NCI-H2196 treated with DMSO at 0.1 percent for 48 hours (cell line): ENCODE measurements around the gene GSN.

Source experiments
- DNase-seq: peaks from one replicate; lab custom pipeline; 2025; ENCODE audit not compliant: unreplicated experiment; lab: John Stamatoyannopoulos, UW

GSN gene

DNA sequence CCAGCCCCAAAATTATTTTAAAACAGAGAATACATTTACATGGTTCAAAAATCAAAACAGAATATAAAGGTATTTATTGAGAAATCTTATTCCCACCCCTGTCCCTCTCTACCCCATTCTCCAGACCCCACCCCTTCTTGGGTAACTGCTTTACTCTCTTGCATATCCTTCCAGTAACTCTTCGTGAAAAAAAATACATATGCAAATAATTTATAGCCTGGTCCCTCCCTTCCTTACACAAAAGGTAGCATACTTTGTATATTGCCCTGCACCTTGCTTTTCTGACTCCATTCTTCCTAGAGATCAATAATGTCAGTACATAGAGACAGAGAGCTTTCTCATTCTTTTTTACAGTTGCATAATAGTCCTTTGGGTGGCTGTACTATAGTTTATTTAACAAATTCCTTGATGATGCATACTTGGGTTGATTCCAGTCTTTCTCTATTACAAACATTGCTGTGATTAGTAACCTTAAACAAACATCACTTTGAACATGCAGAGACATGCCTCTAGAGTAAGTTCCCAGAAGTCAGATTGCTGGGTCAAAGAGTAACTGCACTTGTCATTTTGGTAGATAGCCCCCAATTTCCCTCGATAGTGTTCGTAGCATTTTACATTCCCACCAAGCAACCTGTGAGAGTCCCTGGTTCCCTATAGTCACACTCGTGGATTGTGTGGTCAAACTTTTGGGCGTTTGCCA lies 54.2 kb downstream of the GSN start:
- DNase-seq = peak; percentile 27

DNA sequence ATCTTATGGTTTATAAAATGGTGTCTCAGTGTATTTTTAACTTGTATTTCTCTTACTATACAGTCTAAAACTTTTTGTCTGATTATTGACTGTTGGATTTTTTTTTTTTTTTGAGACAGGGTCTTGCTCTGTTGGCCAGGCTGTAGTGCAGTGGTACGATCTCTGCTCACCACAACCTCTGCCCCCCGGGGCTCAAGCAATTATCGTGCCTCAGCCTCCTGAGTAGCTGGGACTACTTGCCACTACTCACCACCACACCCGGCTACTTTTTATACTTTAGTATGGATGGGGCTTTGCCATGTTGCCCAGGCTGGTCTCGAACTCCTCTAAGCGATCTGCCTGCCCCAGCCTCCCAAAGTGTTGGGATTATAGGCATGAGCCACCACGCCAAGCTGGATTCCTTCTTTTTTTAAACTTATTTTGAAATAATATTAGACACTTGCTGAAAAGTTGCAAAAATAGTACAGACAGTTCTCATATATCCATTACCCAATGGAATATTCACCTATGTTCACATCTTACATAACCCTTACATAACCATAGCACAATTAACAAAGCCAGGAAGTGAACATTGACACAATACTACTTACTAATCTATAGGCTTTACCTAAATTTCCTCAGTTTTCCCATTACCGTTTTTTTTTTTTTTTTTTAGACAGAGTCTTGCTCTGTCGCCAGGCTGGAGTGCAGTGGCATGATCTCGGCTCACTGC lies 54.9 kb downstream of the GSN start:
- no peak for DNase-seq

DNA sequence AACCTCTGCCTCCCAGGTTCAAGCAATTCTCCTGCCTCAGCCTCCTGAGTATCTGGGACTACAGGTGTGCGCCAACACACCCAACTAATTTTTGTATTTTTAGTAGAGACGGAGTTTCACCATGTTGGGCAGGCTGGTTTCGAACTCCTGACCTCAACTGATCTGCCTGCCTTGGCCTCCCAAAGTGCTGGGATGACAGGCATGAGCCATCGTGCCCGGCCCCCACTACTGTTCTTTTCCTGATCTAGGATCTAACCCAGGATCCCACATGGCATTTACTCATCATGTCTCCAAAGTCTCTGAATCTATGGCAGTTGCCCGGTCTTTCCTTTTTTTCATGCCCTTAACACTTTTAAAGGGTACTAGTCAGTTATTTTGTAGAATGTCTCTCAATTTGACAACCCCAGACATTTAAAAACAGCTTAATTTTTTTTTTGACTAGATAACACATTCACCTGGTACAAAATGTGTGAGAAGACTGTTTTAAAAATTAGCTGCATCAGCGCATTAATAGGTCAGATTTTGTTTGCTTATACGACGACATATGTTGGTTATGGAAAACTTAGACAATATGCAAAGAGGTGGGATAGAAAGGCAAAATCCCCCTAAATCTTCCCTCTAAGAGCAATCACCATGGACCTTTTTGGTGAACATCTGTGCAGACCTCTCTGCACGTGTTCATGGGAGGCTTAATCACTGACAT lies 55.6 kb downstream of the GSN start:
- DNase-seq = no peak

DNA sequence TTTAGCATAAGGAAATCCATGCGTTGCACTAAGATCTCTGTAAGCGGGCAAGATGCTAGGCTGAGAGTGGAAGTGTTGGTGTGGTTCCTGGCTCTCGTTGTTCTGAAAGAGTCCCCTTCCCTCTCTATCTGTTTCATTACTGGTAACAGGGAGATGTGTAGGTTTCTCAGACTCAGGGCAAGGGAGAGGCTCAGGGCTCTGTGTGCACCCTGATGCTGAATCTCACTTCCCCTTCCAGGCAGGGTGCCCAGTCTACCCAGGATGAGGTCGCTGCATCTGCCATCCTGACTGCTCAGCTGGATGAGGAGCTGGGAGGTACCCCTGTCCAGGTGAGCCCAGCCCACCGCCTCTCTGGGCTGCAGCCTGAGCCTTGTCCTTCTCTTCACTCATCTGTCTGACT lies 56.4 kb downstream of the GSN start:
- peak; percentile 30 for DNase-seq

DNA sequence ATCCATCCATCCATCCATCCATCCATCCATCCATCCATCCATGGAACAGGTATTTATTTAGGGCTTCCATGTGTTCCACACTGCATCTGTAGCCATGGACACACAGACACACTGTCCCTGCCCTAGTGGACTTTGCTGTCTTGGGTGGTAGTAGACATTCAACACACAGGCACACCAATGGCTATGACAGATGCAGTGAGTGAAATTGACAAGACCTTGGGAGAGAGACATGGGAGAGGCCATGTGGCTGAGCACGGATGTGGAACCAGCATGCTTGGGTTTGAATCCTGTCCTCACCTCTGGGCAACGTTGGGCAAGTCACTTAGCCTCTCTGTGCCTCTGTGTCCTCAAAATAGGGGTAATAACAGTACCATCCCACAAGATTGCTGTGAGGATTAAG lies 56.8 kb downstream of the GSN start:
- DNase-seq = no peak

DNA sequence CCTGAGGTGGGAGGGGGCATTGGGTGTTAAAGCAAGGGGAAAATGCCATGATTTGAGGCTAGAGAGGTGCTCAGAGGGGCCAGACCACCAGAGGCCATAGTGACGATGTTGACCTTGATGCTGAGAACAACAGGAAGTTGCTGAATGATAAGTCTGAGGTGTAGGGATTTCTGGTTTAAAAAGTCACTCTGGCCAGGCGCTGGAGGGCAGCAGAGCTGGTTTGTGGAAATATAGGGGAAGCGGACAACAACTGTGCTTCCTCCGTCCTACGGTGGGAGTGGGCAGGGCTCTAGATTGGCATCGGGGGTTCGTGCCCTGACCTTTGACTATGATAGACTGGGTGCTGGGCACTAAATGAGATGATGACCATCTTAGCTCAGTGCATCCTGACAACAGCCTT lies 57.4 kb downstream of the GSN start:
- no peak for DNase-seq

DNA sequence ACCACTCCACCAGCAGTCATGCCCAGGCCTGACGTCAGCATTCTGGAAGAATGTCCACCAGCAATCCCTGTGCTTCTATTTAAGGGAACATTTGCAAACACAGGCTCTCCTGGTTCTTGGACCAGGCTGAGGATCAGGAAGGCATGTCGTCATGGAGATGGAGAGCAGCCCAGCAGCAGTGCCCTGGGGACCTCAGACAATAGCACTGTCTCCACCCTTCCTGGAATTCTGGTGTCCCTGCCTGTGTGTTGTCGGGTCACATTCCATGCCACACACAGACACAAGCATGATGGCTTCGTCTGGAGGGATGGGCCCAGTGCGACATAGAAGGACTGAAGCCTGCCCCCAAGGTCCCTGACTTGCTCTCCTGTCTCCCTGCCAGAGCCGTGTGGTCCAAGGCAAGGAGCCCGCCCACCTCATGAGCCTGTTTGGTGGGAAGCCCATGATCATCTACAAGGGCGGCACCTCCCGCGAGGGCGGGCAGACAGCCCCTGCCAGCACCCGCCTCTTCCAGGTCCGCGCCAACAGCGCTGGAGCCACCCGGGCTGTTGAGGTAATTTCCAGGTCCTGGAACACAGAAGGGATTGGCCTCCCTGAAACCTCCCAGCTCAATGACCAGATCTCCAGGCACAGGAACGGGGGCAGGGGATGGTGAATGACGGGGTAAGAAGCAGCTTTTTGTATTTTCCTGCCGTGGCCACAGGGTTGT lies 58.3 kb downstream of the GSN start:
- no peak for DNase-seq

DNA sequence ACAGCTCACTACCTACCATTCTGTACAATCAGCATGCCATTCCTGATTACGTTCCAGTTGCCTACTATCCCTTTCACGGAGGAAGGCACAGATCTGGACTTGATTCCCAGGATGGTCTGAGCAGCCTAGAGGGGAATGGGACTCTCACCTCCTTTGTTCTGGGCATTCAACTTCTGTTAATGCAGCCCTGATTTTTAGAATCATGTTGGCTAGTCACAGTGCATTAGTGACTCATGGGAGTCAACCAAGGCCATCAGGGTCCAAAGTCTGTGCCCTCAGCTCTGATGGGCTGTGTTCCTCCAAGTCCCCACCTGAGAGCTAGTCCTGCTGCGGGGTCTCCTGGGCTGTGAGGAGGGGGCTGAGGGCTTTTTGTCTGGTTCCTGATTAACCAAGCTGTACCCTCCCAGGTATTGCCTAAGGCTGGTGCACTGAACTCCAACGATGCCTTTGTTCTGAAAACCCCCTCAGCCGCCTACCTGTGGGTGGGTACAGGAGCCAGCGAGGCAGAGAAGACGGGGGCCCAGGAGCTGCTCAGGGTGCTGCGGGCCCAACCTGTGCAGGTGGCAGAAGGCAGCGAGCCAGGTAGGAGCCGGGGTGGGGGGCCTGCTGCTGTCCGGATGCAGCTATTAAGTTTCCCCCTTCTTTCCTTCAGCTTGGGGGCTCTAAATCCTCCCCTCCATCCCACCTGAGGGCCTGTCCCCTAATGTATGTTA lies 59.1 kb downstream of the GSN start:
- DNase-seq = no peak

DNA sequence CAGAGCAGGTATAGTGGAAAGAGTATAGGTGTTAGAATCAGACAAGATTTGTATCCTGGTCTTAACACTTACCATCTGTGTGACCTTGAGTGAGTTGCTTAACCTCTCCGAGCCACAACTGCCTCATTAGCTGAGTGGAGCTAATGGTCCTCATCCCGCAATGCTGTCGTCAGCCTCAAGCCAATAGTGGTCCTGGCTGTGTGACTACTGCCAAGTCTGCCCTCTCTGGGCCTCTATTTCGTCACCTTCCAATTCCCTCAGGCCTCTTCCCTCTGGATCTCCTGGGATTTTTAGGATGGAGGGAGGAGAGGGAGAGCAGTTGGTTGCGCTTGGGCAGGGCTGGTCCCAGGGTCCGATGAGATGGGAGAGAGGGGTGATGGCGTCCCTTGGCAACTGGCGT lies 60.5 kb downstream of the GSN start:
- no peak for DNase-seq

DNA sequence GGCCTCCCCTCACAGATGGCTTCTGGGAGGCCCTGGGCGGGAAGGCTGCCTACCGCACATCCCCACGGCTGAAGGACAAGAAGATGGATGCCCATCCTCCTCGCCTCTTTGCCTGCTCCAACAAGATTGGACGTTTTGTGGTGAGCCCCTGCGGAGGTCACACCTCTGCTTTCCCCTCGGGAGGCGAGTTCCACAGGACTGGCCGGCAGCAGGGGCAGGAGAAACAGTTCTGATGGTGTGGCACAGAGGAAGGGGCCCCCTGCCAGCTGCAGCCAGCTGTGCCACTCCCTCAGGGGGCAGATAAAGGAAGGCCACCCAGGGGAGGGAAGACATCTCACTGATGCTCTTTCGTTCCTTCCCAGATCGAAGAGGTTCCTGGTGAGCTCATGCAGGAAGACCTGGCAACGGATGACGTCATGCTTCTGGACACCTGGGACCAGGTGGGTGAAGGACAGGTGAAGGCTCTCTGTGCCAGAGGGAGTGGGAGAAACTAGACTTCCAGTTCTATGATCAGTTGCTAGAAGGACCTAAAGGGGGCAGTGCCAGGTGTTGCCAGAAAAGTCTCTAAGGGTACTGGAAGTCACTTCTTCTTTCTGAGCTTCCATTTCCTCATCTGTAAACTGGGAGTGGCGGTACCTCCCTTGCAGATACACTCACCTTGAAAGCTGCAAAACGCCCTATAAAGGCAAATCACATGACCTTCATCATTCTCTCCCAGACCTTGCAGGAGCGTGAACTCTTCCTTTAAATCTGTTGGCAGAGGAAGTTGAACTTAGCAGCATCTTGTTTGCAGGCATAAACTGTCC lies 61.1 kb downstream of the GSN start:
- DNase-seq = no peak

DNA sequence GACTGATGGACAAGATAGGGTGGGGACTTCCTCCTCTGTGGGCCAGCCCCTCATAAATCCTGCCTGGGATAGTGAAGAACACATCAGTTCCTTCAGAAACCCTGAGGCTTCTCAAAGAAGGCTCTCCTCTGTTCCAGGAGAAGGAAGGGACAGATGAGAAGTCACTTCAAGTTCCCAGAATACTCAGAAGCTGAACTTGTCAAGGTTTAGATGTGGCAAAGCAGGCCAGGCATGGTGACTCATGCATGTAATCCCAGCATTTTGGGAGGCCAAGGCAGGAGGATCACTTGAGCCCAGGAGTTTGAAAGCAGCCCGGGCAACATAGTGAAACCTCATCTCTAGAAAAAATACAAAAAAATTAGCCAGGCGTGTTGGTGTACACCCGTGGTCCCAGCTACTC lies 63.6 kb downstream of the GSN start:
- no peak for DNase-seq

DNA sequence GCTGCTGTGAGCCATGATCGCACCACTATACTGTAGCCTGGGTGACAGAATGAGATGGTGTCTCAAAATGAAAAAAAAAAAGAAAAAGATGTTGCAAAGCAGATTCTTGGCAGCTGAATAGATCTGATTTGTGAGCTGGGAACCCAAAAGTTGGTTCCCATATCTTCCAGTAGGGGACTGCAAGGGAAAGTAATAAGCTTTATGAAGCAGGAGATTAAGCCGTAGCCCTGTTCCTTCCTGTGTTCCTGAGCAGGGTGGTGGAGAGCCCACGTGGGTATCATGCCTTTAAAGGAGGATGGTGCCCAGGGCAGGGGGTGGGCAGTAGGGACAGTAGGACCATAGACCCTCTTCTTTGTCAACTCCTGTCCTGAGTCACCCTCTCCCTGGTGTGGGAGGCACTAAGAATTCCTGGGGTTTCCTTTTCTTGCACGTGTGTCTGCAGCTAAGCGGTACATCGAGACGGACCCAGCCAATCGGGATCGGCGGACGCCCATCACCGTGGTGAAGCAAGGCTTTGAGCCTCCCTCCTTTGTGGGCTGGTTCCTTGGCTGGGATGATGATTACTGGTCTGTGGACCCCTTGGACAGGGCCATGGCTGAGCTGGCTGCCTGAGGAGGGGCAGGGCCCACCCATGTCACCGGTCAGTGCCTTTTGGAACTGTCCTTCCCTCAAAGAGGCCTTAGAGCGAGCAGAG lies 64.2 kb downstream of the GSN start:
- no peak for DNase-seq

DNA sequence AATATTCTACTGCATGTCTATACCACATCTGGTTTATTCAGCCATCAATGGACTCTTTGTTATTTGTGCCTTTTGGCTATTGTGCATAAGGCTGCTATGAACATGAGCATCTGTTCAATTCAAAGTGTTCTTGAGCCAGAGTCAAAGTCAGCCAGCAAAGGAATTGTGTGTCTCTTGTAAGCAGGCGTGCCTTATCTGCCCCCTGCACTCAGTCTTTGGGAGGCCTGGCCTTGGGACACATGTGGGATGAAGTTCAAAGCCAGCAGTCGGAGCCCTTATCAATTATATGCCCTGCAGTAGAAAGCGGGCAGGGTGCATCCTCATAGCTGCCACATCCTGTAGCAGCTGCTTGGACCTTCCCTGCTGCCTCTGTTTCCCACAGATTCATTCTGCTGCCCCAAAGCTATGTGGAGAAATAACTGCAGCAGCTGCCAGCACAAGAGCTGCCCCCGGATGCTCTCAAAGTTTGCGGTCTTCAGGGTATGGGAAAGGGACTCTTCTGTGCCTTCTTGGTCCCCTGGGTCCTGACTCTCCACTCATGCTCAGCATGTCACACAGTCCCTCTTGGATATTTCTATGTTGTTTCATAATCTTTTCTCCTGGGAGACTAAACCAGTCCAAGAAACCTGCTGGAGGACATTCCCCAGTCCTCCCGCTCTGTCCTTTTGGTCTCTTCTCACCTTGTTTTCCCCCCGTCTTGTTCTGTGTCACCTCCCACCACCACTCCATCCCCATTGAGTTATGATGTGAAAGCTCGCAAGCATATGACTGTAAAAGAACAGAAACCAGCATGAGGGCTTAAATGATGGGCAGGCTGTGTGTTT lies 66.2 kb downstream of the GSN start:
- no peak for DNase-seq

DNA sequence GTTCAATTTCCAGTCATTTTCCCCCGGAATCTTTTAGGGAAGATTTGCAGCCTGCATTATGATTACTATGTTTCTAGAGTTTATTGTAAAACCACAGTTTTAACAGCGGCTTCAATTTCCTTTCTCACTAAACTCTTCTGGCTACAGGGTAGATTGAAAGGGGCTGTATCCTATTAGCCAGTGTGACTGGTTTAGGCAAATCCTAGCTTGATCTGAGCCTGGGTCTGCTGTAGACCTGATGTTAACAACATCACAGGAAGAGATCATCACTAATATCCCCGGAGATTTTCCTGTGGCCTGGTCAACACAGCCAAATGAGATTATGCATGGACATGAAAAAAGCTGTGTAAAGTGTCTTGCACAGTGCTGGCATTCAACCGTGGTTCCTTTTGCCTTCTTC lies 68.7 kb downstream of the GSN start:
- no peak for DNase-seq

DNA sequence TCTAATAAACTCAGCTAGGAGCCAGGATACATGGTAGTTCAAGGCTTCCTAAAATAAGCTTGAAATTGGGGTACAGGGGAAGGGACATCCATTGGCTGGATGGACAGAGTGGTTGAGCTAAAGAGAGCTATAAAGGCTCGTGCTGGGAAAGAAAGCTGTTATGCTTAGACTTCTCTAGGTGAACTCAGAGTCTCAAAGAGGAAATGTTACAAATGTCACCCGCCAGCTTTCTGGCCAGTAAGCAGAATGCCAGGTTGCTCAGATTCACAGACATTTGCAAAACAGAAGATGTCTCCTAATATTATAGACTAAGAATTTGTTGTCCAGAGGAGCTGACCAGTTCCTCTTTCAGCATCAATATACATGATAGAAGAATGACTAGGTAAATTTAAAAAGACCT lies 71.5 kb downstream of the GSN start:
- DNase-seq = no peak

DNA sequence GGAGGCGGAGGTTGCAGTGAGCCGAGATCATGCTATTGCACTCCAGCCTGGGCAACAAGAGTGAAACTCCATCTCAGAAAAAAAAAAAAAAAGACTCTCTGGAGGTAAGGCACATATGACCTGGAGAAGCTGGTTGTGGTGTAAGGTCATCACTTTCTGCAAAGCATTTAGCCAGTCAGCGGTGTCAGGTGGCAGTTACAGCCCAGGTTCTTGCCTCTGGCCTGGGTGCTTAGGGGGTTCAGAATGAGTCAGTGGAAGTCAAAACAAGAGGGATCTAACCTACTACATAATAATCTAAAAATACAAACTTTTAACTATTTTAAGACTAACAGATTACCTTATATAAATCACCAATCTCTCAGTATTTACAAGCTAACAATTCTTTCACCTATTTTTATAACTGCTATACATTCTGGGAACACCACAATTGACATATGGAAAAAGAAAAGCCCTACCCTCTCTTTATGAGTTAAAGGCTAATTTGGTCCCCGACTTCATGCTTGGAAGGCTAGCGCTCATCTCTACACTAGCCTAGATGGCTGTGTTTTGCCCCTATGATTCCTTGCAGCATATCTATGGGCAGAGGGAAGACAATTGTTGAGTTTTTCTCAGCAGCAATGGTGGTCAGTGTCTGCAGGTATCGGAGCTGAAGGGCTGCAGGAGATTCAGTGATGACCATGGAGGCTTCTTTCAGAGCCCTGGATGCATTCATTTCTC lies 72.9 kb downstream of the GSN start:
- no peak for DNase-seq

DNA sequence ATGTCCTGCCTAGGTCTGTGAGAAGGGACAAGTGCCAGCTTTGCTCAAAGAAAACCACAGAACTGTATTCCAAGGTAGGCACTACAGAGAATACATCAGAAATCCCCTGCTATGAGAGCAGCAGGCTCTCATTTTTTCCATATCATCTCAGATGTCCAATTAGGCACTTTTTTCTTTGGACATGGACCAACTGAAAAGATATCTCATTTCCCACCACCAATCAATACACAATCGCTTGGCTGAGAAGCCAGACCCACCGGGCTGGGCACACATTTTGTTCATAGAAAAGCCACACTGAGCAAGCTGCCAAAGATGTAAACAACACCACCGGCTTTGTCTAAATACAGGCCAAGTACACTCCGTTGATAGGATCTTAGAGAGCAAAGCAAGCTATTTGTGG lies 76.2 kb downstream of the GSN start:
- DNase-seq = peak; percentile 88

DNA sequence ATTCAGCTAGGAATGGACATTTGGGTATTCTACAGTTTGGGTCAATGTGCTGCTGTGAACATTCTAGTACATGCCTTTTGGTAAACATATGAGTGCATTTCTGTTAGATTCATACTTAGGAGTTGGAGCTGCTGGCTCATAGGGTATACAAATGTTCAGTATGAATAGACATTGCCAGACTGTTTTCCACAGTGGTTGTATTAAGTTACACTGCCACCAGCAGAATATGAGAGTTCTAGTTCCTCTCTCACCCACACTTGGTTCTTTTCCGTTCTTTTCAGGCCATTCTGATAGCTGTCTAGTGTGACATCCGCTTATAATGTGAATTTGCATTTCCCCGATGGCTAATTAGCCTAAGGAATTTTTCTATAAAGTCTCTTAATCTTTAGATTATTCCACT lies 77.1 kb downstream of the GSN start:
- DNase-seq = no peak
